Gastroesophageal sphincter (tissue), 4 donors: ENCODE data around the gene SH3RF3. TPM values are rescaled to one million over a fixed set of nuclear protein-coding genes. Genes with fewer than 3 reads are reported as not detected.
A peak's percentile ranks its signal among the peaks of the same experiment; 100 is the strongest.

ENCODE experiments used
- ATAC-seq: fragments of 150-250 bp; one replicate; pipeline ENCODE4 v1.9.1; 2016; ENCODE audit warnings: mild to moderate bottlenecking, moderate library complexity
- H3K27ac ChIP-seq, 4 donors: fragments of 200-600 bp; sonication (generic) in 3 of 4; 1 replicate in 3 of 4; 2 replicates in 1 of 4; pipeline ENCODE4 v1.5.1; 2016 to 2019
- H3K27me3 ChIP-seq: fragments of 200-600 bp; sonication (generic); one replicate; pipeline ENCODE4 v1.5.1; 2019
- H3K36me3 ChIP-seq, 2 donors: fragments of 200-600 bp; sonication (generic); one replicate each; pipeline ENCODE4 v1.5.1; 2019; ENCODE audit warnings: control low read depth in 1 of 2
- H3K4me1 ChIP-seq, 3 donors: fragments of 200-600 bp; sonication (generic); 1 replicate in 2 of 3; 2 replicates in 1 of 3; pipeline ENCODE4 v1.5.1; 2016 to 2019; ENCODE audit warnings: control low read depth in 2 of 3
- H3K4me3 ChIP-seq, 2 donors: fragments of 200-600 bp; sonication (generic); one replicate each; pipeline ENCODE4 v1.5.1; 2019; ENCODE audit warnings: mild to moderate bottlenecking in 1 of 2, moderate library complexity in 1 of 2
- H3K9me3 ChIP-seq, 3 donors: fragments of 200-600 bp; sonication (generic); one replicate each; pipeline ENCODE4 v1.5.1; 2017 to 2019; ENCODE audit warnings: control low read depth in 2 of 3
- CTCF ChIP-seq, 4 experiments: fragments of 200-600 bp in 2 of 4; fragments of 450-650 bp in 2 of 4; sonication (generic) in 1 of 4; IDR thresholded peaks; one replicate each; pipeline ENCODE4 v1.5.1; 2017 to 2019; ENCODE audit warnings: antibody characterized with exemption in 4 of 4, mild to moderate bottlenecking in 2 of 4, moderate library complexity in 2 of 4
- EP300 ChIP-seq: sonication (generic); formaldehyde crosslinking; IDR thresholded peaks from one replicate; pipeline ENCODE4 v1.6.1; 2017; ENCODE audit warnings: antibody characterized with exemption, mild to moderate bottlenecking
- POLR2A ChIP-seq, 2 donors: fragments of 450-650 bp; IDR thresholded peaks; one replicate each; pipeline ENCODE4 v1.6.1; 2017; ENCODE audit warnings: antibody characterized with exemption in 2 of 2, mild to moderate bottlenecking in 2 of 2, moderate library complexity in 1 of 2
- POLR2AphosphoS5 ChIP-seq: sonication (generic); formaldehyde crosslinking; IDR thresholded peaks from one replicate; pipeline ENCODE4 v1.6.1; 2017; ENCODE audit warnings: antibody characterized with exemption
- WGBS, 2 donors: methylation state at CpG; one replicate each; pipeline ENCODE4 v1.1.5; 2018; ENCODE audit warnings: low coverage in 1 of 2; 5-methylcytosine and 5-hydroxymethylcytosine counted together
- total RNA-seq, 4 donors: library from RNA; depleted of rRNA; stranded (reverse); fragments of >200 nt; gene quantifications; one replicate each; pipeline ENCODE4 v1.1.0, GENCODE V29; 2016

SH3RF3 gene
- total RNA-seq, 4 donors from 2014 or later, result 10.1 to 15.8 (median 13.2) TPM

GRCh38 chr2:109494351-109494750 lies 365.3 kb downstream of the SH3RF3 start:
- WGBS, 2 donors, result no CpG with 5 or more reads among the region's 3 CpGs
- Histone ChIP-seq H3K4me1 (peaks cover 0 to 15% (median 4%) of the 10 kb centered on the region in 3 donors), H3K4me3 (no peak overlapping the region), H3K9me3 (no peaks in the 10 kb centered on the region), H3K27me3 (no peaks in the 10 kb centered on the region), H3K36me3 (peaks cover 0 to 29% of the 10 kb centered on the region in 2 donors), H3K27ac (no peak overlapping the region)
- ATAC-seq, result no peak
- no peak for TF ChIP-seq CTCF (IDR thresholded peaks at IDR 0.05)
- no peak for TF ChIP-seq POLR2A (IDR thresholded peaks at IDR 0.05)
- no peak for TF ChIP-seq POLR2AphosphoS5
- TF ChIP-seq EP300, result no peak

DNA sequence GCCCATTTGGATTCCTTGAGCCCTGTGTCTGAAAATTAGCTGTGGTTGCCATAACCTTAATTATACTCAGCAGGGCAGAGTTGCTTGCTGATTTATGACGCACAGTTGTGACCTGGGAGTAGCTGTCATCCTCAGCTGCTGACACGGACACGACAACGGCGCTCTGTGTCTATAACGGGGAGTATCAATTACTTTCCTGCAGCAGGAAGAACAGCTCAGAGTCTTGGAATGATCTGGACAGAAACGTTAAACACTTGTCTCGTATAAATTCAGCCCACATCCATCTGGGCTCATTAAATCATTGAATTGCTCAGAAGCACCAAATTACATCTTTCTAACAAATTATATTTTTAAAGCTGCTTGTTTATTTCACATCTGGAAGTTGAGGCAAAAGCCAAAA lies 368.5 kb downstream of the SH3RF3 start:
- TF ChIP-seq CTCF (IDR thresholded peaks at IDR 0.05) (no peak), EP300 (no peak)
- H3K9me3 ChIP-seq, result no peaks in the 10 kb centered on the region
- peaks cover 0 to 23% of the 10 kb centered on the region in 2 donors for H3K36me3 ChIP-seq
- H3K4me1 ChIP-seq, result peaks cover 0 to 15% (median 4%) of the 10 kb centered on the region in 3 donors
- WGBS, 2 donors, result 58 to 65% methylated on average over 7 of the region's 8 CpGs
- H3K27ac ChIP-seq, result peak overlapping the region in 2 of 4 donors; percentile 6 to 17
- H3K4me3 ChIP-seq, result no peak overlapping the region
- H3K27me3 ChIP-seq, result no peaks in the 10 kb centered on the region
- no peak for ATAC-seq

DNA sequence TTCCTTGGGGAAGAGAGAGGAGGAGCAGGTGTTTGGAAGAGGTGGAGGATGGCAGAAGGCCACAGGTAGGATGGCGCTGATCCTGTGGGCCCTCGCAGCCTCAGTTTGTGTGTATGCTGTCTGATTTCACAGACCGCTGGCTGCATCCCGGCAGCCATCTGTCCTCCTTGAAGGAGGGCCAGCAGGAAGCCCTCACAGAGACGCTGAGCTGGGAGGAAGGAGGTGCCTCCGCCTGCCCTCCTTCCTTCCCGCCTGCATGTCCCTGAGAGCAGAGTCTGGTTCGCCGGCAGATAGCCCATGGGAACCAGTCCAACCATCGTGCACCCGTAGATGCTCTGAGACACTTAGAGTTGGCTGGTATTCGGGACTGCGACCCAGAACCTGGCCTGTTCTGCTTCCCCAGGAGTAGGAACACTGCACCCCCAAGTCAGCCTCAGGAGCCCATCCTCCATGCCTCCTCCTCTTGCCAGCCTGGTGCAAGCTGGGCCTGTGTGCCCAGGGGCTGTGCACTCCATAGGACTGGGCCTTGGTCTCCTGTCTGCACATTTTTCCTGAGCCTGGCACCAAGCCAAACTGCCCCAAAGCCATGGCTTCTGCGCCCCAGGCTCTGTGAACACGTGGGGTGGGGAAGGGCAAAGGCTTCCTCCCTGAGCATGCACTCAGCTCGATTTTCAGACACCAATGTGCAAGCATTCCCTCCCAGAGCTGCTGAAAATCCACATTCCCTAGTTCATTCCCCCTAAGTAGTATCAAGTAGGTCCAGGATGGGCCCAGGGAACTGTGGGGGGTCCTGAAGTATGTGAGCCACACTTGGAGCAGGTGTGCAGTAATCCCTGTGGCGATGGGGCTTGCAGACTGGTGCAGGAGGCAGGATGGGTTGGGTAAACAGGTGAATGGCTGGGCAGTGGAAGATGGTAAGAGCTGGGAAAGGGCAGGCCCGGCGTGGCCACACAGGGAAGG lies 369.2 kb downstream of the SH3RF3 start:
- peak; percentile 12 for ATAC-seq

GRCh38 chr2:109498906-109499305 lies 369.9 kb downstream of the SH3RF3 start:
- WGBS, 2 donors, result 40% methylated on average over 2 of the region's 15 CpGs; no CpG with 5 or more reads in 1 of the 2 donors
- Histone ChIP-seq H3K4me1 (peaks cover 0 to 15% (median 4%) of the 10 kb centered on the region in 3 donors), H3K27ac (no peak overlapping the region), H3K4me3 (no peak overlapping the region), H3K9me3 (no peaks in the 10 kb centered on the region), H3K36me3 (peaks cover 0 to 25% of the 10 kb centered on the region in 2 donors), H3K27me3 (no peaks in the 10 kb centered on the region)
- ATAC-seq, result peak; percentile 4
- no peak for TF ChIP-seq POLR2AphosphoS5
- TF ChIP-seq POLR2A (IDR thresholded peaks at IDR 0.05), result no peak
- TF ChIP-seq CTCF (IDR thresholded peaks at IDR 0.05), result no peak
- TF ChIP-seq EP300, result no peak

More for the DNA sequence above, 369.2 kb downstream of the SH3RF3 start:
- no peak overlapping the region for H3K4me3 ChIP-seq
- no peaks in the 10 kb centered on the region for H3K27me3 ChIP-seq
- peaks cover 0 to 22% of the 10 kb centered on the region in 2 donors for H3K36me3 ChIP-seq
- 62 to 95% methylated on average over 3 to 13 of the region's 19 CpGs for WGBS, 2 donors
- H3K4me1 ChIP-seq, result peaks cover 0 to 15% (median 4%) of the 10 kb centered on the region in 3 donors
- TF ChIP-seq POLR2A (IDR thresholded peaks at IDR 0.05) (no peak), EP300 (no peak), CTCF (IDR thresholded peaks at IDR 0.05) (no peak), POLR2AphosphoS5 (no peak)
- H3K27ac ChIP-seq, result peak overlapping the region in 1 of 4 donors; percentile 17
- H3K9me3 ChIP-seq, result no peaks in the 10 kb centered on the region

DNA sequence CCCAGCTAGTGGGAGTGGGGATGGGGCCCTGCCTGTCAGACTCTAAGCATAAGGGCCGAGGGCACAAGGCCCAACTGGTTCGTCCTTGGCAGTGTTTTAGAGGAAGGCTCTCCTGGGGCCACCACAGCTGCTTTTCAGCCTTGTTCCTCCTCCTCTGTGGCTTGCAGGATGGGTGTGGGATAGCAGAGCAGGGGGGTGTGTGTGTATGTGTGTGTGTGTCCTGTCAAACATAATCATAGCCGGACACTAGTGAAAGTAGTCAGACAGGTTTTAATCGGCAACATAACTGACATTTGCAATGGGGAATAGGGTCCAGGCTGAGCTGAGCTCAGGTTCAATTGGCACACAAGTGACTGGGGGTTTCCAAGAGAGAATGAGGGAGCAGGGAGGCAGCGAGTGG lies 370.6 kb downstream of the SH3RF3 start:
- no peak for TF ChIP-seq POLR2A (IDR thresholded peaks at IDR 0.05)
- no peak for TF ChIP-seq CTCF (IDR thresholded peaks at IDR 0.05)
- Histone ChIP-seq H3K4me3 (no peak overlapping the region), H3K27ac (no peak overlapping the region), H3K27me3 (no peaks in the 10 kb centered on the region), H3K36me3 (peaks cover 0 to 25% of the 10 kb centered on the region in 2 donors), H3K9me3 (no peaks in the 10 kb centered on the region), H3K4me1 (peaks cover 0 to 15% (median 4%) of the 10 kb centered on the region in 3 donors)
- WGBS, 2 donors, result 55% methylated on average over 4 of the region's 5 CpGs; no CpG with 5 or more reads in 1 of the 2 donors
- no peak for ATAC-seq
